Fibroblast of skin of abdomen (primary cell): ENCODE data around the gene TMEM253.

Source experiments
- DNase-seq: peaks from one replicate; pipeline ENCODE4 v3.0.0-alpha.2; 2013

The TMEM253 gene

DNA sequence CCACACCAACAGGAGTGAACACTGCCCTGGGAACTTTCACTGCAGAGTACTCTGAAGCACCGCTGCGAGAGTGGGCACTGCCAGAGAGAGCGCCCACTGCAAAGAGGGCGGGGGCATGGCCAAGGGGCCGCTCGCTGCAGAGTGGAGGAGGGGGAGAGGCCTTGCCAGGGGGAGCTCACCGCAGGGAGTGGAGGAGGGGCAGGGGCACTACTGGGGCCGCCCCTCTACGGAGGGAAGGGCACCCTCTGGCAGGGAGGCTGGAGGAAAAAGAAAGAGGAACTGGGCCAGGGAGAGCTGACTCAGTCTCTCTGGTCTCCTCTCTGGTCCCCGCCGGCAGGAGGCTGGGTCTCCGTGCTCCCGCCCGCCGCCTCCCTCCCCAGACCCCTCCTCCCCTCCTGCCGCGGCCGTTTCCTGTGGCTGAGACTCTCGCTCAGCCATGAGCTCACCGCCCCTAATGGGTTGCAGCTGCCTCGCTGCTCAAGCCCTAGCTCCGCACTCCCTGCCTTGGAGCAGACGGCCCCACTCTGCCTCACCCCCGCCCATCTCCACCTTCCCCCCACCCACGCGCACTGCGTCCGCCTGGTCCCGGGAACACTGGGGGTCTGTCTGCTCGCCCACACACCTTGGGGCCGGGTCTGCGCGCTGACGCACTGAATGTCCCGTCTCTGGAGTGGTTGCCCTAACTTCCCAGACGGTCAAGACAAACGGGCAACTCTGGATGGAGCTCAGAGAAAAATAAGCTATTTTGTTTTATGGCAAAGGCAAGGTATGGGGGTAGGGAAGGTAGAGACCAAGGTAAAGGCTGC lies 29.4 kb upstream of the TMEM253 start:
- peak; percentile 97 for DNase-seq

DNA sequence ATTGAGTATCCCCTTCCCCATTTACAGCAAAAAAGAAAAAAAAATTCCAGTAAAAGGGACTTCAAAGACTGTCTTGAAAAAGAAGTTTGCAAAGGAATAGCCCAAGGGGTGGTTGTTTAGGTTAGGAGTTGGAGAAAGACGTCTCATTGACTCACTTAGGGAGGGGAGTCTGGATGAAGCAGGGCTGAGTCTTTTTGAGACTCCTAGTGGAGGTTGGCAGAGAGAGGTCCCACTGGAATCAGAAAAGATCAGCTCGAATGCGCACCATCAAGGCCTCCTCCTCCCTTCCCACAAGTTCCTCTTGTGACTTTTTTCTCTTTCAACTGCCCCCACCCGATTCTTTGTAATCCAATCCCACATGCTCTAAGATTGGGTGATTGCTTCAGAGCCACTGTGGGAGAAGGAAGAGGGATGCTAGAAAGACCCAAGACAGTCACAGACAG lies 28.8 kb upstream of the TMEM253 start:
- peak; percentile 81 for DNase-seq

- DNase-seq, result no peak
Observed at GRCh38 chr14:21072781-21073339, 28.0 kb upstream of the TMEM253 start.

GRCh38 chr14:21073921-21074320 lies 26.9 kb upstream of the TMEM253 start:
- DNase-seq, result no peak

GRCh38 chr14:21074398-21075272 lies 26.2 kb upstream of the TMEM253 start:
- DNase-seq, result no peak

GRCh38 chr14:21075719-21076437 lies 25.0 kb upstream of the TMEM253 start:
- DNase-seq, result no peak

DNA sequence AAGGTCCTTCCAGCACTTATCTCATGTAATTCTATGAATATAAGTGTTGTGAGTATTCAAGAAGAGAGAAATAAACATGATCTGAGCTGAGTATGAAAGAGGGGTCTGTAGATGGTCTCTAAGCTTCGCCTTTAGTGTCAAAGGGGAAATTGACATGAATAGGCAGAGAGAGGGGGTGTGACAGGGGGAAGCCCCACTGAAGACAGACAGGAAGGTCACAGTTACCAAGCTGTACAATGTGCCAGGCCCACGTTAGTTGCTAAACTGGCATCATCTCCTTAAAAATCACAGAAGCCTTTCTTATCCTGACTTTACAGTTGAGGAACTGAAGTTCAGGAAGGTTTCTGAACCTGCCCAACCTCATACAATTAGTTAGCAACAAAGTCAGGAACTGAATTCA lies 23.2 kb upstream of the TMEM253 start:
- no peak for DNase-seq

DNA sequence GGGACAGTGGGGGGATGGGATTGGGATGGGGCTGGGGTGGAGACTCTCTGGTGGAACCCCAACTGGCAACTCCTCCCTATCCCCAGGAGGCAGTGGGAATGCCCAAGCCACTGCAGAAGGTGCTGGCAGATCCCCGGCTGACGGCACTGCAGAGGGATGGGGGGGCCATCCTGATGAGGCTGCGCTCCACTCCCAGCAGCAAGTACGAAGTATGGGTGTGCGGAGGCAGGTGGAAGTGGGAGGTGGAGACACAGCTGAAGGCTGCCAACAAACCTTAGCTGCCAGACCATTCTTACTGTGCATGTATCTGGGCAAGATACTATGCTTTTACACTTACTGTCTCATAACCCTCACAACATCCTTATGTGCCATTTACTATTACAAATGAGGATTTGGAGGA lies 22.6 kb upstream of the TMEM253 start:
- no peak for DNase-seq

GRCh38 chr14:21078726-21079125 lies 22.1 kb upstream of the TMEM253 start:
- DNase-seq, result no peak

- no peak for DNase-seq
Observed at GRCh38 chr14:21081521-21082142, 19.2 kb upstream of the TMEM253 start.

DNA sequence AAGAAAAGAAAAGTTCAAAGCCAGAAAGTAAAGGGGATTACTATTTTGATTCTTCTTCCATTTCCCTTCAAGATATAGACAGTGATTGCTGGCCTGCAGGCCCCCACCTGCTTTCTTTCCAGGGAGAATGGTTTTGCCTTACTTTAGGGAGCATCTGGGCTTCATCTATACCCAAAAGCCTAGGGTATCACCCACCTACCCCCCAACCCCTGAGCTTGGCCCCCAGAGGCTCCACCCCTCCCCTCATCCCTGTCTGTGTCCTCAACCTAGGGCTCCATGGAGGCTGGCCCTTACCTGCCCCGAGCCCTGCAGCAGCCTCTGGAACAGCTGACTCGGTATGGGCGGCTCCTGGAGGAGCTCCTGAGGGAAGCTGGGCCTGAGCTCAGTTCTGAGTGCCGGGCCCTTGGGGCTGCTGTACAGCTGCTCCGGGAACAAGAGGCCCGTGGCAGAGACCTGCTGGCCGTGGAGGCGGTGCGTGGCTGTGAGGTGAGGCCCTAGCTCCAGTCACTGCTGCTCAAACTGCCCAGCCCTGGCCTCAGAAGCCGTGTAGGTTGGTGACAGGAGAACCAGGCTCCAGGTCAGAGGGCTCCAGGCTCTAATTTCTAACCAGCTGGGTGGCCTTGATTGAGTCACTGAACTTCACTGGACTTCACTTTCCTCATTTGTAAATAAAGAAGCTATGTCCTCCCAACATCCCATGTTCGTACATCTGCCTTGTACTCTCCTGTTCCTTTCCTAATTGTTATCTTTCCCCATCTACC lies 17.1 kb upstream of the TMEM253 start:
- DNase-seq, result no peak

DNA sequence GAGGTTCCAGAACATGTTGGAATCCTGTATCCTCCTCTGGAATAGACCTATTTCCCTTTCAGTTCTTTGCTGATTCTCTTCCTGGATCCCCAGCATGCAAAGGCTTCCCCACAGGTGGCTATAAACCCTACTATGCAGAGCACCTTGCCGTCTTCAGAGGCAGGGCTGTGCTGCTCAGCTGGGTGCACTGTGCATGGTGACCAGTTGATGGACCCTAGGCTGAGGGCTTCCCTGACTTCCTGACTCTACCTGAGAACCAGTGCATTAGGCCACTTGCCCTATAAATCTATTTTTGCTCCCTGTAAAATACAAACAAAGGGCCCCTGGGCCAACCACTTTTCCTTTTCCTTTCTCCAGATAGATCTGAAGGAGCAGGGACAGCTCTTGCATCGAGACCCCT lies 16.5 kb upstream of the TMEM253 start:
- DNase-seq, result no peak

DNA sequence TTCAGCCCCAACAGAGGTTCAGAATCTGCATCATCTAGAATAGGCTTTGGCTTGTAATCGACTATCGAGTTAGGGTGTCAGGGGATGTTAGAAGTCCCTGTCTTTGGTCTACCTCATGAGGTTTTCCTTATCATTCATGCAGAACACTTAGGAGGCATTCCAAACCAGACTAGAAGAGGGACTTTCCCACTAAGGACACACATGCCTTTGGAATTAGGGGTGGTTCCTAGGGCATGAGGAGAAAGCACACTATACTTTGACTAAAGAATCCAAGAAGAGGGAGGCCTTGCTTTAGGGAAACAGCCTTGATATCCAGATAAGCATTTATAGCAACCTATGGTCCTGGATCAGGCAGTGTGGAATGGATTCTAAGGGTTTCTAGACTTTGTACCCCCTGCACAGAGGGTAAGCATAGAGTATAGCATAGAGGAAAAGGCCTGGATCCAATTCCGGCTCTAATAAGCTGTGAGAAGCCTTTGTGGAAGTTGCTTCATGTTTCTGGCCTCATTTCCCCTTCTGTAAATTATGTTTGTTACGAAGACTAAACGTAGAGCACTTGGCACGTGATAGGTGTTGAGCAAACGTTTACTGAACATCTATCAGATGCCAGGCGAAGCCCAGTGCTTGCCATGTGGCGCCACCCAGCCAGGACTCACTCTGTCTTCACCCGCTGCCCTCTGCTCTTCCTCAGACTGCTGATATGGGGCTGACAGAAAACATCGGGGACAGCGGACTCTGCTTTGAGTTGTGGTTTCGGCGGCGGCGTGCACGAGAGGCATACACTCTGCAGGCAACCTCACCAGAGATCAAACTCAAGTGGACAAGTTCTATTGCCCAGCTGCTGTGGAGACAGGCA lies 15.6 kb upstream of the TMEM253 start:
- DNase-seq, result peak; percentile 60

DNA sequence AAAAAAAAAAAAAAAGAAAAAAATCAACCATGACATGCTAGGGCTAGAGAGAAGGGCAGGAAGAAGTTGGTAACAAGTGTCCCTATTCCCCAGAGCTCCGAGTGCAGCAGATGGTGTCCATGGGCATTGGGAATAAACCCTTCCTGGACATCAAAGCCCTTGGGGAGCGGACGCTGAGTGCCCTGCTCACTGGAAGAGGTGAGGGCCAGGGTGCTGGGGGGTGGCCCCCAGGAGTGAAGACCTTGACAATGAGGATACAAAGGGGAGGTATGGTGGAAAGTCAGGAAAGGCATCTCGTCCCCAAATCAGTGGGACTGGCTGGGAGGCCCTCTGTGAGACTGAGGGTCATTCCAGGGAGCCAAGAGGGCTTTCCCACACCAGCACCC lies 14.0 kb upstream of the TMEM253 start:
- no peak for DNase-seq

DNA sequence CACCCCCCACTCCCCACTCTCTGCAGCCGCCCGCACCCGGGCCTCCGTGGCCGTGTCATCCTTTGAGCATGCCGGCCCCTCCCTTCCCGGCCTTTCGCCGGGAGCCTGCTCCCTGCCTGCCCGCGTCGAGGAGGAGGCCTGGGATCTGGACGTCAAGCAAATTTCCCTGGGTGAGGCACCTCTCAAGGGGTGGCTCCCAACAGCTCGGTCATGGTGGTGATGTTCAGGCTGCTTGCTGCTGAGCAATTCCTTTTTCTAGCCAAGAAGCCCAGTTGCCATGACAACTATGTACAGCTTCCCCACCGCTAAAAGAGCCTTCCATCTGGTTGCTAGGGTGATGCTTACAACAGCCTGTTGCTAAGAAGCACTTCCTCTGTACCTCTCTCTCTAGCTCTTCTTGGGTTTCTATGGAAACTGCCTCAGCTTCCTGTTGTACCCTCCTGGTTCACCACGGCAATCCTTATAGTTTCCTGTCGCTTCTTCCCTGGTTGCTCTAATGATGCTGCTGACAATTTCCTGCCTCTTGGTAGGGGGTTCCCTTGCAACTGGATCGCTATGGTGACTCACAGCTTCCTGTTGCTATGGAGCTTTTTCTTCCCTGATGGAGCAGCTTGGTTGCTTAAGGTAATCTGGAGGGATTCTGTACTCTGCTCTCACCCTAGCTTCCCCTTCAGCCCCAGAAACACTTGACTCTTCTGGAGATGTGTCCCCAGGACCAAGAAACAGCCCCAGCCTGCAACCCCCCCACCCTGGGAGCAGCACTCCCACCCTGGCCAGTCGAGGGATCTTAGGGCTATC lies 13.4 kb upstream of the TMEM253 start:
- DNase-seq, result peak; percentile 94

DNA sequence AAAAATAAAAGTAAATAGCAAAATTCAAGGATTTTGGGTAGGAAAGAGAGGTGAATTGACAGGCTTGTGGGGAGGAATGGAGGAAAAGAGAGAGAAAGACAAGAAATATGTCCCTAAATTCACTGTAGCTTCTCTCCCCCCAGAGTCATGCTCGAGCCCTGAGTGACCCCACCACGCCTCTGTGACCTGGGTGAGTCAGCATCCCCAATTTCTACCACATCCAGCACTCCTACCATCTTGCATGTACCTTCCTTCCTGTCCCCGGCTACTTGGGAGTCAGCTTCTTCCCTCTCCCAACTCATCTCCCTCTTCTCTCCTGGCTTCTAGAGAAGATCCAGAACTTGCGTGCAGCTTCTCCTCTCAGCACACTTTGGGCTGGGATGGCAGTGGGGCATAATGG lies 12.2 kb upstream of the TMEM253 start:
- DNase-seq, result no peak

DNA sequence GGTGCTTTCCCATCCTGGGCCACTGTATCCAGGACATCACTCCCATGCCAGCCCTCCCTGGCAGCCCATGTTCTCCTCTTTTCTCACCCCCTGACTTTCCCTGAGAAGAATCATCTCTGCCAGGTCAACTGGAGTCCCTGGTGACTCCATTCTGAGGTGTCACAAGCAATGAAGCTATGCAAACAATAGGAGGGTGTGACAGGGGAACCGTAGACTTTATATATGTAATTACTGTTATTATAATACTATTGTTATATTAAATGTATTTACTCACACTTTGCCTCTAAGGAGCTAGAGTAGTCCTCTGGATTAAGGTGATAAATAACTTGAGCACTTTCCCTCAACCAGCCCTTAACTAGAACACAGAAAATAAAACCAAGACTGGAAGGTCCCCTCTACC lies 11.6 kb upstream of the TMEM253 start:
- no peak for DNase-seq

GRCh38 chr14:21089877-21090193 lies 11.0 kb upstream of the TMEM253 start:
- no peak for DNase-seq

GRCh38 chr14:21090194-21090939 lies 10.5 kb upstream of the TMEM253 start:
- DNase-seq, result no peak
